Lower lobe of right lung (tissue), 2 donors: ENCODE measurements around the gene C2CD4C. TPM values are rescaled to one million over a fixed set of nuclear protein-coding genes. Genes with fewer than 3 reads are reported as not detected.

Experiments used
- ATAC-seq, 2 donors: fragments of 200-7000 bp; cut with Tn5 transposase; one replicate each; pipeline ENCODE4 v1.9.1; 2020 to 2022; ENCODE audit warnings: mild to moderate bottlenecking in 2 of 2, moderate library complexity in 2 of 2
- DNase-seq: peaks from one replicate; pipeline ENCODE4 v3.0.0-alpha.2; 2020
- H3K27ac ChIP-seq: fragments of 200-600 bp; one replicate; pipeline ENCODE4 v1.8.0; 2022
- H3K27me3 ChIP-seq: fragments of 200-600 bp; one replicate; pipeline ENCODE4 v1.8.0; 2022; ENCODE audit warnings: low read depth
- H3K36me3 ChIP-seq: fragments of 200-600 bp; one replicate; pipeline ENCODE4 v1.8.0; 2022; ENCODE audit warnings: mild to moderate bottlenecking
- H3K4me1 ChIP-seq: fragments of 200-600 bp; one replicate; pipeline ENCODE4 v1.8.0; 2022
- H3K4me3 ChIP-seq: fragments of 200-600 bp; one replicate; pipeline ENCODE4 v1.8.0; 2022; ENCODE audit warnings: mild to moderate bottlenecking
- H3K9me3 ChIP-seq: fragments of 200-600 bp; one replicate; pipeline ENCODE4 v1.8.0; 2022
- intact Hi-C: fragments of 100-400 bp; cut with DNase I; formaldehyde crosslinking; loops from one replicate; pipeline ENCODE4 v1.11.0; 2022
- total RNA-seq: library from RNA; stranded (reverse); fragmentation: NEBNext Ultra II Directional; extraction: Animal tissue kit (Norgen Biotek cat#: 25700); gene quantifications from one replicate; pipeline ENCODE4 v1.2.1, GENCODE V29; 2021
- TF ChIP-seq, protein P1 (sequence below): fragments of 200-600 bp; IDR thresholded peaks from one replicate; pipeline ENCODE4 v1.8.0; 2022; ENCODE audit warnings: antibody characterized with exemption, mild to moderate bottlenecking
- donor health status: DM: no; HTN: yes; CAD: no; lungs with severe emphysema.

Gene C2CD4C
- total RNA-seq, 1 donor from 2014 or later = 2.2 TPM

DNA sequence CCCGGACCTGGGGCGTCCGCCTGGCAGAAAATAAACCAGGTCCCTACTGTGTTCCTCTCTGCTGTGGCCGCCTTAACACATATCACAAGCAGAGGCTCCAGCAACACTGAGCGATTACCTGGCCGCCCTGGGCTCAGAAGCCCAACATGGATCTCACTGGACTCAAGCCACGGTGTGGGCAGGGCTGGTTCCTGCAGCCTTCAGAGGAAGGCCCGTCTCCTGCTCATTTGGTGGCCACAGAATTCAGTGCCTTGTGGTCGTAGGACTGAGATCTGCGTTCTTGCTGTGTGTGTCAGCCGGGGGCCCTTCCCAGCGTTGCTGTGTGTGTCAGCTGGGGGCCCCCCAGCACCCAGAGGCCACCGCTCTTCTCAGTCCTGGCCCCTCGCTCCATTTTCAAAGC is 30.2 kb downstream of the C2CD4C start:
- ATAC-seq = peak in 1 of 2 donors; percentile 8
- H3K9me3 ChIP-seq = no peaks in the 10 kb centered on the region
- intact Hi-C loops = no loop called here
- TF ChIP-seq, protein P1, sequence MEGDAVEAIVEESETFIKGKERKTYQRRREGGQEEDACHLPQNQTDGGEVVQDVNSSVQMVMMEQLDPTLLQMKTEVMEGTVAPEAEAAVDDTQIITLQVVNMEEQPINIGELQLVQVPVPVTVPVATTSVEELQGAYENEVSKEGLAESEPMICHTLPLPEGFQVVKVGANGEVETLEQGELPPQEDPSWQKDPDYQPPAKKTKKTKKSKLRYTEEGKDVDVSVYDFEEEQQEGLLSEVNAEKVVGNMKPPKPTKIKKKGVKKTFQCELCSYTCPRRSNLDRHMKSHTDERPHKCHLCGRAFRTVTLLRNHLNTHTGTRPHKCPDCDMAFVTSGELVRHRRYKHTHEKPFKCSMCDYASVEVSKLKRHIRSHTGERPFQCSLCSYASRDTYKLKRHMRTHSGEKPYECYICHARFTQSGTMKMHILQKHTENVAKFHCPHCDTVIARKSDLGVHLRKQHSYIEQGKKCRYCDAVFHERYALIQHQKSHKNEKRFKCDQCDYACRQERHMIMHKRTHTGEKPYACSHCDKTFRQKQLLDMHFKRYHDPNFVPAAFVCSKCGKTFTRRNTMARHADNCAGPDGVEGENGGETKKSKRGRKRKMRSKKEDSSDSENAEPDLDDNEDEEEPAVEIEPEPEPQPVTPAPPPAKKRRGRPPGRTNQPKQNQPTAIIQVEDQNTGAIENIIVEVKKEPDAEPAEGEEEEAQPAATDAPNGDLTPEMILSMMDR = no peak
- no peaks in the 10 kb centered on the region for H3K36me3 ChIP-seq
- H3K27ac ChIP-seq = no peak overlapping the region
- no peak overlapping the region for H3K4me3 ChIP-seq
- H3K4me1 ChIP-seq = no peaks in the 10 kb centered on the region
- H3K27me3 ChIP-seq = peaks cover 24% of the 10 kb centered on the region
- DNase-seq = no peak

DNA sequence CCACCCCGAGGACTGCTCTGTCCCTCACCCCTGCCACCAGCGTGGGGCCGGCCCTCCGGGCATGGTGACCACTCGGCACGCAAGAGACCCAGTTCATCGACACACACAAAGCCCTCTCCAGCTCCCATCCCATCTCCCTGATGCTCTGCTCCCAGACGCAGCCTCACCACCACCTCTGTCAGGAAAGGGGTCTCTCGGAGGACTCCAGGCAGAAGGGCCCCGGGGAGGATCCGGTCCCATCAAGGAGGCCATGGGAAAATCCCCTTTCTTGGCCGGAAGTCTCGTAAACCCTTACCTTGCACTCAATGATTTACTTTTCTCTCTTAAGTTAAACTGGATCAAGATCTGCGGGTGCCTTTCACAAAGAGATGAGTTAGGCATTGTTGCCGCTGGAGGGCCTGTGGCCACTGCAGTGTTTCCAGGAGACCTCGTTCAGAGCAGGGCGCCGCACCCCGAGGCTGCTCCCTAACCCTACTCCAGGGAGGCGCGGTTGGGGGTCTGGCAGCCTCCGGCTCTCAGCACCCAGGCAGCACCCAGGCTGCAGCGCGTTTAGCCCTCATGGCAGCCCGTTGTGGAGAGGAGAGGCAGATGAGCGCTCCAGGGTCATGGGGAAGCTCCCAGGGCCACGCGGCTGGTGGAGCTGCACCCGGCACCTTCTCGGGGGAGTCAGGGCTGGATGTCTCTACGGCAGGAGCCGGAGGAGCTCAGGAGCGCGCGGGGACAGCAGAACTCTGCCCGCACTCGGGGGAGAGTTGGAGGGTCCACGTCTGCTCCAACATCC is 31.0 kb downstream of the C2CD4C start:
- Histone ChIP-seq H3K36me3 (no peaks in the 10 kb centered on the region), H3K4me3 (no peak overlapping the region), H3K9me3 (no peaks in the 10 kb centered on the region), H3K27me3 (peaks cover 24% of the 10 kb centered on the region), H3K27ac (no peak overlapping the region), H3K4me1 (no peaks in the 10 kb centered on the region)
- DNase-seq = no peak
- TF ChIP-seq, protein P1 = no peak
- intact Hi-C loops = no loop called here
- peak; percentile 20 to 37 for ATAC-seq

DNA sequence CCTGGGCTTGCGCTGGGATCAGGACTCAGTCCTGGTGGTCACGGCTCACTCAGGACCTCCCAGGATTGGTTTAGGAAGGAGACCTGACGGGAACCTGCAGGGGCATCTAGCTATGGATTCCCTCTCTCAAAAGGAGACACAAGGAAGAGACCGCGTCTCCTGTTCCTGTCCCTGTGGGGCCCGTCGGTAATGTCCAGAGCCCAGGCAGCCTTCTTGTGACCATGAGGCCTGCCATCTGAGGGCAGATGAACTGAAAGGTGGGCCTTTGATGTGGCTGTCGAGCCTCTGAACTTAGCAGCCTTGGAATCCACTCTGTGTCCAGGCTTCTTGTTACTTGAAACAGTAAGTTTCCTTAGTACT is 32.9 kb downstream of the C2CD4C start:
- Histone ChIP-seq H3K9me3 (no peaks in the 10 kb centered on the region), H3K27ac (no peak overlapping the region), H3K36me3 (no peaks in the 10 kb centered on the region), H3K4me1 (peaks cover 7% of the 10 kb centered on the region), H3K4me3 (no peak overlapping the region), H3K27me3 (peaks cover 25% of the 10 kb centered on the region)
- intact Hi-C loops = no loop called here
- no peak for DNase-seq
- no peak for ATAC-seq
- TF ChIP-seq, protein P1 = no peak

- intact Hi-C loops = no loop called here
- Histone ChIP-seq H3K27ac (no peak overlapping the region), H3K4me3 (no peak overlapping the region), H3K4me1 (peaks cover 7% of the 10 kb centered on the region), H3K9me3 (no peaks in the 10 kb centered on the region), H3K27me3 (peaks cover 28% of the 10 kb centered on the region), H3K36me3 (no peaks in the 10 kb centered on the region)
- TF ChIP-seq, protein P1 = no peak
- ATAC-seq (no peak), DNase-seq (no peak)
Observed at GRCh38 chr19:375395-376110, 33.4 kb downstream of the C2CD4C start.

DNA sequence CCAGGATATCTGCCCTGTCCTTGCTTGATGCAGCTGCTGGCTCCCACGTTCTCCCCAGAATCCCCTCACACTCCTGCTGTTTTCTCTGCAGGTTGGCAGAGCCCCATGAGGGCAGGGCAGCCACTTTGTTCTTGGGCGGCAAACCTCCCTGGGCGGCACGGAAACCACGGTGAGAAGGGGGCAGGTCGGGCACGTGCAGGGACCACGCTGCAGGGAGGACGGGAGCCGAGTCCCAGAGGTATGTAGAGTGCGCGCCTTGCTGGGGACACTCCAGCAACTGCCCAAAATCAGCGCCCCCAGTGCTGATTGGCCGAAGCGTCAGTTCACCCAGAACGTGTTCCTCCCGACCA is 34.1 kb downstream of the C2CD4C start:
- no peak overlapping the region for H3K4me3 ChIP-seq
- peaks cover 7% of the 10 kb centered on the region for H3K4me1 ChIP-seq
- ATAC-seq = no peak
- peaks cover 29% of the 10 kb centered on the region for H3K27me3 ChIP-seq
- H3K36me3 ChIP-seq = no peaks in the 10 kb centered on the region
- no peak overlapping the region for H3K27ac ChIP-seq
- no peak for DNase-seq
- TF ChIP-seq, protein P1 = no peak
- no peaks in the 10 kb centered on the region for H3K9me3 ChIP-seq
- intact Hi-C loops = no loop called here
